SK-N-SH (cell line): ENCODE results near the gene EXOC3.

Experiments used
- CTCF ChIP-seq: fragments of 200-600 bp; sonication (generic); IDR thresholded peaks from 2 replicates; pipeline ENCODE4 v1.6.1; 2017; ENCODE audit warnings: antibody characterized with exemption, mild to moderate bottlenecking, moderate library complexity
- EP300 ChIP-seq, 2 experiments: IDR thresholded peaks; 2 replicates each; pipeline versions ENCODE4 v1.4.0 to v1.6.1; 2012; ENCODE audit warnings: borderline replicate concordance in 1 of 2, low read depth in 1 of 2, low read length in 1 of 2
- FOXJ3 ChIP-seq: sonication (generic); formaldehyde crosslinking; IDR thresholded peaks from 2 replicates; pipeline ENCODE4 v1.5.1; 2020; ENCODE audit warnings: mild to moderate bottlenecking, missing genetic modification reagents
- GABPA ChIP-seq: IDR thresholded peaks from 2 replicates; pipeline ENCODE4 v1.4.0; 2012; ENCODE audit warnings: low read depth, mild to moderate bottlenecking
- SIN3A ChIP-seq: IDR thresholded peaks from 2 replicates; pipeline ENCODE4 v1.6.1; 2012; ENCODE audit warnings: low read depth, mild to moderate bottlenecking, low read length, moderate library complexity, borderline replicate concordance

- TF ChIP-seq CTCF (peak; percentile 63), FOXJ3 (no peak), EP300 (IDR thresholded peaks at IDR 0.05; ENCODE audit: borderline replicate concordance in 1 of 2, low read depth in 1 of 2, low read length in 1 of 2) (no peak), GABPA (no peak), SIN3A (no peak)
Measured at GRCh38 chr5:431001-431710, 11.8 kb upstream of the EXOC3 start.
